GM12878 (cell line): ENCODE measurements around the gene PRR5L.

Experiments used
- CEBPB ChIP-seq, 2 experiments: fragments of 150-350 bp in 1 of 2; IDR thresholded peaks; 2 replicates each; pipeline ENCODE4 v1.6.1; 2012 to 2014; ENCODE audit warnings: low read depth in 2 of 2, low read length in 2 of 2, borderline replicate concordance in 1 of 2, inconsistent platforms in 1 of 2
- NFYB ChIP-seq: IDR thresholded peaks from 2 replicates; pipeline ENCODE4 v1.6.1; 2011; ENCODE audit warnings: low read depth, mild to moderate bottlenecking, low read length, improper control_type of control experiment, moderate library complexity; ENCODE audit not compliant: insufficient read depth

DNA sequence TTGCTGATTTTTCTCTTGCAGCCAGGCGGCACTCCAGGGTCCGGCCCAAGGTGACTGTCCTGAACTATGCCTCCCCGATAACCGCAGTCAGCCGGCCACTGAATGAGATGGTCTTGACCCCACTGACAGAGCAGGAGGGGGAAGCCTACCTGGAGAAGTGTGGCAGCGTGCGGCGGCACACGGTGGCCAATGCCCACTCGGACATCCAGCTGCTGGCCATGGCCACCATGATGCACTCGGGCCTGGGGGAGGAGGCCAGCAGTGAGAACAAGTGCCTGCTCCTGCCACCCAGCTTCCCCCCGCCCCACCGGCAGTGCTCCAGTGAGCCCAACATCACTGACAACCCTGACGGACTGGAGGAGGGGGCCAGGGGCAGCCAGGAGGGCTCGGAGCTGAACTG is 166.2 kb downstream of the PRR5L start:
- TF ChIP-seq NFYB (no peak), CEBPB (IDR thresholded peaks at IDR 0.05; ENCODE audit: borderline replicate concordance in 1 of 2, low read depth in 2 of 2, low read length in 2 of 2) (no peak)
